A549 treated with CORT108297 at 1 μM for 4 hours (cell line): ENCODE data around the gene AIFM1. TPM values are rescaled to one million over a fixed set of nuclear protein-coding genes. Genes with fewer than 3 reads are reported as not detected.

ENCODE experiments used
- total RNA-seq: library from RNA; stranded (reverse); fragments of 200-300 nt; extraction: Qiagen RNA extraction; gene quantifications from 5 replicates; pipeline ENCODE4 v1.2.3, GENCODE V29; 2022

The AIFM1 gene
- 67.7 to 73.8 TPM (median 73.0 TPM) in 5 replicates for total RNA-seq

GRCh38 chrX:130165703-130166502, at the start of gene AIFM1:
Gene AIFM1 (minus strand): TSS chrX:130165841. CDS start chrX:130165656, 185 bp downstream.

DNA sequence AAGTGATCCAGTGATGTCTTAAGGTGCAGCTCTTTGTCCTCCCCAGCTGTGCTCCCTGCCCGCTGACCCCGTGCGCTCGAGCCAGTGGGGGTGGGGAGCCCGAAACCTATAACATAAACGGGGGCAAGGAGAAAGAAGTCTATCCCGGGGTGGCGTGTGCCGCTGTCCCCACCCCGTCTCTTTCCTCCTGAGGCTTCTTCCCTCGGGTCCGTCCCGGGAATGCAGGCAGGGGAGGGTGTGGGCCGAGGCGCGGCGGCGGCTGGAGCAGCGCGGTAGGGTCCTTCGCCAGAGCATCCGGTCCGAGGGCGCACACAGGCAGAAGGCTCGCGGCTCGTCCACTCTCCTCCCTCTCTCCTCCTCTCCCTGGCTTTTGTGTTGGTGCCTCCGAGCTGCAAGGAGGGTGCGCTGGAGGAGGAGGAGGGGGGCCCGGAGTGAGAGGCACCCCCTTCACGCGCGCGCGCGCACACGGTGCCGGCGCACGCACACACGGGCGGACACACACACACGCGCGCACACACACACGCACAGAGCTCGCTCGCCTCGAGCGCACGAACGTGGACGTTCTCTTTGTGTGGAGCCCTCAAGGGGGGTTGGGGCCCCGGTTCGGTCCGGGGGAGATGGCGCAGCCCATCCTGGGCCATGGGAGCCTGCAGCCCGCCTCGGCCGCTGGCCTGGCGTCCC, 5.9 kb upstream of the AIFM1 start, which contains the start of gene RAB33A:
Gene RAB33A, plus strand, starts transcription at position 517 of the 681 bp plus-strand sequence. Its CDS starts 101 bp downstream, at position 618.

GRCh38 chrX:130110379-130111219, 55.0 kb downstream of the AIFM1 start, which contains the start of gene ELF4:
Gene ELF4 (minus strand): TSS chrX:130110497. CDS start chrX:130081330, 29,167 bp downstream.

Other genes starting within 250 kb of the AIFM1 start
- 6.1 to 11.1 TPM (median 9.7 TPM) in 5 replicates for gene BCORL1, start 183.2 kb downstream of the AIFM1 start, total RNA-seq
- 28.9 to 32.5 TPM (median 31.1 TPM) in 5 replicates for gene ELF4, start 55.3 kb downstream of the AIFM1 start, total RNA-seq
- 0.10 to 0.31 TPM (median 0.20 TPM) in 5 replicates for gene RAB33A, start 6.1 kb upstream of the AIFM1 start, total RNA-seq
- gene ZNF280C, start 103.1 kb upstream of the AIFM1 start, total RNA-seq: 2.2 to 3.2 TPM (median 2.6 TPM) in 5 replicates
- 15.9 to 19.6 TPM (median 17.6 TPM) in 5 replicates for gene SLC25A14, start 174.1 kb upstream of the AIFM1 start, total RNA-seq
- not detected in 5 replicates for gene GPR119, start 219.8 kb upstream of the AIFM1 start, total RNA-seq
- gene RBMX2, start 236.1 kb upstream of the AIFM1 start, total RNA-seq: 26.5 to 33.8 TPM (median 27.9 TPM) in 5 replicates